ENCODE results near the gene NEXN. TPM values are rescaled to one million over a fixed set of nuclear protein-coding genes. Genes with fewer than 3 reads are reported as not detected.

NEXN gene
- total RNA-seq, 2 experiments from 2014 or later = not detected

DNA sequence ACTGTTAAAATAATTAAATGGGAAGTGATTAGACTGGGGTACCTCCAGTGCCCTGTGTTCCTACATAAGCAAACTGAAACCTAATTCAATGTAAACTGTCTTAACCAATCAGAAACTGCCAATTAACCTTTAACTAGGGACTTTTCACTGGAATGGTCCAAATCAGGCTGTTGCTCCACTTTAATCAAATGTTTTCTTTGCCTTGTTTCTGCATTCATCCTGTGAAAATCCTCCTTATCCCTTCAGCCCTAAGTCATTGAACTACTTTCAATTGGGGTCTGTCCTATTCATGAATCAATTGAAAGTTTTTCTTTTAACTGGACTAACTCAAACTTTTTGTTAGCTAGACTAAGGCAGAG is 95.6 kb downstream of the NEXN start:
- H3K4me3 ChIP-seq (ENCODE audit: low read depth, low read length, poor library complexity, severe bottlenecking) = no peak overlapping the region
- peaks cover 15% of the 10 kb centered on the region for H3K4me1 ChIP-seq (ENCODE audit: insufficient read depth, low read length, poor library complexity, severe bottlenecking)
- peaks cover 24% of the 10 kb centered on the region; the same call in 1 of the 2 replicates for H4K20me1 ChIP-seq (ENCODE audit: insufficient read depth, low read length)
- no peak for TF ChIP-seq EZH2phosphoT487 (IDR thresholded peaks at IDR 0.05; ENCODE audit: borderline replicate concordance, low read depth, low read length)
- TF ChIP-seq, protein P1, sequence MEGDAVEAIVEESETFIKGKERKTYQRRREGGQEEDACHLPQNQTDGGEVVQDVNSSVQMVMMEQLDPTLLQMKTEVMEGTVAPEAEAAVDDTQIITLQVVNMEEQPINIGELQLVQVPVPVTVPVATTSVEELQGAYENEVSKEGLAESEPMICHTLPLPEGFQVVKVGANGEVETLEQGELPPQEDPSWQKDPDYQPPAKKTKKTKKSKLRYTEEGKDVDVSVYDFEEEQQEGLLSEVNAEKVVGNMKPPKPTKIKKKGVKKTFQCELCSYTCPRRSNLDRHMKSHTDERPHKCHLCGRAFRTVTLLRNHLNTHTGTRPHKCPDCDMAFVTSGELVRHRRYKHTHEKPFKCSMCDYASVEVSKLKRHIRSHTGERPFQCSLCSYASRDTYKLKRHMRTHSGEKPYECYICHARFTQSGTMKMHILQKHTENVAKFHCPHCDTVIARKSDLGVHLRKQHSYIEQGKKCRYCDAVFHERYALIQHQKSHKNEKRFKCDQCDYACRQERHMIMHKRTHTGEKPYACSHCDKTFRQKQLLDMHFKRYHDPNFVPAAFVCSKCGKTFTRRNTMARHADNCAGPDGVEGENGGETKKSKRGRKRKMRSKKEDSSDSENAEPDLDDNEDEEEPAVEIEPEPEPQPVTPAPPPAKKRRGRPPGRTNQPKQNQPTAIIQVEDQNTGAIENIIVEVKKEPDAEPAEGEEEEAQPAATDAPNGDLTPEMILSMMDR (conservative IDR thresholded peaks at IDR 0.05; ENCODE audit: low read length) = no peak
- no peak overlapping the region for H3K27ac ChIP-seq (ENCODE audit: low read depth, low read length, poor library complexity, severe bottlenecking)
- no peak for DNase-seq (ENCODE audit: low spot score)
- peaks cover 70% of the 10 kb centered on the region for H3K79me2 ChIP-seq (ENCODE audit: insufficient read depth, low read depth, low read length)
- H3K4me2 ChIP-seq (ENCODE audit: low read length) = no peak overlapping the region
- POLR2A ChIA-PET = interaction anchor here (1.0 kb wide), 1 partner anchor 21 kb away, joined by 4 read pairs; the partner anchor contains the start of gene DNAJB4
- intact Hi-C loops (cut with micrococcal nuclease; ENCODE audit: unreplicated experiment) = loop anchor here (10.0 kb wide), 1 partner anchor 159 kb away; no protein-coding TSS in a partner anchor
- no peaks in the 10 kb centered on the region for H3K9me2 ChIP-seq (ENCODE audit: insufficient read depth, low read length)
- peaks cover 43% of the 10 kb centered on the region for H3K36me3 ChIP-seq (ENCODE audit: insufficient read depth, low read length)
- H2AFZ ChIP-seq (ENCODE audit: low read length) = no peak overlapping the region
- CTCF ChIA-PET (ENCODE audit: unreplicated experiment) = no interaction called here
- H3K9me3 ChIP-seq (ENCODE audit: low read length) = no peaks in the 10 kb centered on the region
- no TSS peak for BruUV-seq (replicated peaks)

DNA sequence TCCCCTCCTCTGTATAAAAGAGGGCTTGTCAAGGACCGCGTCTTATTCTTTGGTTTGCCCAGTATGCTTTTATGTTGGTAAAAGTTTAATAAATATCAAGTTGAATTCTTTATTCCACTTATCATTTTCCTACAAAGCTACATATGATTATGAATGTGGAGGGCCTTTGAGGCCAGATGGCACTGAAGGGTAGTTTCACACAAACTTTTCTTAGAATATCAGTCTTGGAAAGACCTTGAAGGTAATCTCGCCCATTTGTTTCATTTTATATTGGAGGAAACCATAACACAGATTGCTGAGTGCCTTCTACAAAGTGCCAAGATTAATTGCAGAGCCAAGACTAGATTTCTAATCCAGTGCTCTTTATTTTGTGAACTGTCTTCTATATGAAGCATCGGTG is 96.2 kb downstream of the NEXN start:
- no TSS peak for BruUV-seq (replicated peaks)
- H3K4me3 ChIP-seq (ENCODE audit: low read depth, low read length, poor library complexity, severe bottlenecking) = no peak overlapping the region
- H3K4me2 ChIP-seq (ENCODE audit: low read length) = no peak overlapping the region
- intact Hi-C loops (cut with micrococcal nuclease; ENCODE audit: unreplicated experiment) = loop anchor here (10.0 kb wide), 1 partner anchor 160 kb away; no protein-coding TSS in a partner anchor
- H3K27ac ChIP-seq (ENCODE audit: low read depth, low read length, poor library complexity, severe bottlenecking) = no peak overlapping the region
- TF ChIP-seq, protein P1 (conservative IDR thresholded peaks at IDR 0.05; ENCODE audit: low read length) = no peak
- no peak for TF ChIP-seq EZH2phosphoT487 (IDR thresholded peaks at IDR 0.05; ENCODE audit: borderline replicate concordance, low read depth, low read length)
- POLR2A ChIA-PET = no interaction called here
- H2AFZ ChIP-seq (ENCODE audit: low read length) = no peak overlapping the region
- H3K79me2 ChIP-seq (ENCODE audit: insufficient read depth, low read depth, low read length) = peaks cover 72% of the 10 kb centered on the region
- no peaks in the 10 kb centered on the region for H3K9me2 ChIP-seq (ENCODE audit: insufficient read depth, low read length)
- CTCF ChIA-PET (ENCODE audit: unreplicated experiment) = no interaction called here
- peaks cover 24% of the 10 kb centered on the region; the same call in 1 of the 2 replicates for H4K20me1 ChIP-seq (ENCODE audit: insufficient read depth, low read length)
- H3K36me3 ChIP-seq (ENCODE audit: insufficient read depth, low read length) = peaks cover 46% of the 10 kb centered on the region
- H3K9me3 ChIP-seq (ENCODE audit: low read length) = no peaks in the 10 kb centered on the region
- no peak for DNase-seq (ENCODE audit: low spot score)
- H3K4me1 ChIP-seq (ENCODE audit: insufficient read depth, low read length, poor library complexity, severe bottlenecking) = peaks cover 15% of the 10 kb centered on the region

DNA sequence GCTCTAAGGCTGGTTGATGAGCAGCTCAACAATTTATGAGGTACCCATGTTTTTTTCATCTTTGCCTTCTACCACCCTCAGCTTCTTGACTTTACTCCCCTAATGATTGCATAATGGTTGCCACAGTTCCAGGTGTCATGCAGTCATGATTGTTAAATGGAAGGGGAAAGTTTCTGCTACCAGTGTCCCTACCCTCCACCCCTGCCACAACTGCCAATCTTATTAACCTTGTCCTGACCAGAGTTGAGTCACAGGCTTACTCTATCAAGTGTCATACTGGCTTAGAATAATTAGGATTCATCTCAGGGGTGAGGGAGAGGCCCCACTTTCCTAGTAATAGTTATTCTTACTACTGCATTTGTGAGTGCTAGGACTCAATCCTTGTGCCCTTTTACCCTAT is 98.4 kb downstream of the NEXN start:
- no TSS peak for BruUV-seq (replicated peaks)
- CTCF ChIA-PET (ENCODE audit: unreplicated experiment) = no interaction called here
- POLR2A ChIA-PET = interaction anchor here (0.6 to 1.2 kb wide), 4 partner anchors 12 to 264 kb away, joined by 3 read pairs; no protein-coding TSS in a partner anchor

More for the DNA sequence above, 98.4 kb downstream of the NEXN start:
- H3K79me2 ChIP-seq (ENCODE audit: insufficient read depth, low read depth, low read length) = peaks cover 51% of the 10 kb centered on the region
- H2AFZ ChIP-seq (ENCODE audit: low read length) = no peak overlapping the region
- peaks cover 1% of the 10 kb centered on the region for H3K4me1 ChIP-seq (ENCODE audit: insufficient read depth, low read length, poor library complexity, severe bottlenecking)
- peaks cover 53% of the 10 kb centered on the region for H3K36me3 ChIP-seq (ENCODE audit: insufficient read depth, low read length)
- no peak overlapping the region for H3K27ac ChIP-seq (ENCODE audit: low read depth, low read length, poor library complexity, severe bottlenecking)
- no peak overlapping the region for H3K4me3 ChIP-seq (ENCODE audit: low read depth, low read length, poor library complexity, severe bottlenecking)
- intact Hi-C loops (cut with micrococcal nuclease; ENCODE audit: unreplicated experiment) = loop anchor here (10.0 kb wide), 1 partner anchor 162 kb away; no protein-coding TSS in a partner anchor
- TF ChIP-seq, protein P1 (conservative IDR thresholded peaks at IDR 0.05; ENCODE audit: low read length) = no peak
- no peak for TF ChIP-seq EZH2phosphoT487 (IDR thresholded peaks at IDR 0.05; ENCODE audit: borderline replicate concordance, low read depth, low read length)
- no peaks in the 10 kb centered on the region for H3K9me2 ChIP-seq (ENCODE audit: insufficient read depth, low read length)
- peaks cover 18% of the 10 kb centered on the region; the same call in 1 of the 2 replicates for H4K20me1 ChIP-seq (ENCODE audit: insufficient read depth, low read length)
- H3K4me2 ChIP-seq (ENCODE audit: low read length) = no peak overlapping the region
- no peak for DNase-seq (ENCODE audit: low spot score)
- H3K9me3 ChIP-seq (ENCODE audit: low read length) = no peaks in the 10 kb centered on the region

All from OCI-LY7 (cell line).